T-helper 1 cell treated with Interleukin-12 subunit alpha and Interleukin-12 subunit beta and Interleukin-4 antibody, amounts not matched to agents 30 ng/mL and 1 ng/mL, for 36 hours (primary cell): Measurements from ENCODE around the gene ILDR2. TPM values are rescaled to one million over a fixed set of nuclear protein-coding genes. Genes with fewer than 3 reads are reported as not detected.

Experiments used
- intact Hi-C: fragments of 100-400 bp; cut with micrococcal nuclease; formaldehyde crosslinking; loops from one replicate; pipeline ENCODE4 v1.15.1; 2024
- total RNA-seq: library from RNA; stranded (reverse); gene quantifications from 2 replicates; pipeline ENCODE4 v1.2.3, GENCODE V29; 2022

The ILDR2 gene
- total RNA-seq, 1 donor from 2014 or later = 8.4 TPM

DNA sequence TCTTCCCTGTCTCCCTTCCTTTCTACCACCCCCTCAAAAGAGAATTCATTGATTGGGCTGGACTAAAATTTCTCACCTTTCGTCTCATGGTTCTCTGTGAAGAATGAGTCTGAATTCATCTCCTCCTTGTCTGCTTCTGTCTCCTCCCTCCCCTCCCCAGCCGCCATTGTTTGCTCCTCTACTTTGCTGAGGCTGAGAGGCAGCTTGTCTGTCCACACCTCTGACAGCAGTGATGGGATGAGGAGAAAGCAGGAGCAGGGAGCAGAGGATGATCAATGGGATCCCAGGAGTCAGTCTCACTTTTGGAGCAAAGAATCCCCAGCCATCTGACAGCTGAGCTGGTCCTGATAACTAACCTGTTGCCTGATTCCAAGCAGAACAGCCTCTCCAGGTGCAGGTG, 2.5 kb downstream of the ILDR2 start:
- intact Hi-C loops = no loop called here

DNA sequence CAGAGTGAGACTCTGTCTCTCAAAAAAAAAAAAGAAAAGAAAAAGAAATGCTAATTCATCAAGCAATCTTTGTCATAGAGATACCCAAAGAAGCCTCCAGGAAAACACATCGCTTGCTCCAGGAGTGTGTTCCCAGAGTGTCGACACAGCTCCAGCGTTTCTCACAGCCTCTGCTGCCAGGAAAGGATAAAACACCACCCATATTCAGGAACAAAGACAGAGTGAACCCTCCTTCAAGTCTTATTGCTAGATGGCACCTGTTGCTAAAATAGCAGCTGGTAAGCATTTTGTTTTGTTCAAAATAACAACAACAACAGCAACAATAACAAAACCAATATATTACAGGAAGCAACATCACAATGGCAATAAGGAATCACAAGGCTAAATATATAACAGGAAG, 3.1 kb downstream of the ILDR2 start:
- intact Hi-C loops = no loop called here

DNA sequence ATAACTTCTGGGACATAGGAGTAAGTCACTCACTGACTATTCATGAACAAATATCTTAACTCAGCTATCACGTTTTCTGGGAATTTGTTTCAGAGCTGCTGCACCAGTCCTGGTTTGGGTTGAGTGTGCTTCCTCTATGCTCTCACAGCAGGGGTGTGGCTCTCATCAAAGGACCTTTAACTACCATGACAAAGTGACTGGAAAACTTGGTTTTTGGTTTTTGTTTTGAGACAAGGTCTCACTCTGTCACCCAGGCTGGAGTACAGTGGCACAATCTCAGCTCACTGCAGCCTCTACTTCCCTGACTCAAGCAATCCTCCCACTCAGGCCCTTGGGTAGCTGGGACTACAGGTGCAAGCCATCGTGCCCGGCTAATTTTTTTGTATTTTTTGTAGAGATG, 4.1 kb downstream of the ILDR2 start:
- intact Hi-C loops = no loop called here

DNA sequence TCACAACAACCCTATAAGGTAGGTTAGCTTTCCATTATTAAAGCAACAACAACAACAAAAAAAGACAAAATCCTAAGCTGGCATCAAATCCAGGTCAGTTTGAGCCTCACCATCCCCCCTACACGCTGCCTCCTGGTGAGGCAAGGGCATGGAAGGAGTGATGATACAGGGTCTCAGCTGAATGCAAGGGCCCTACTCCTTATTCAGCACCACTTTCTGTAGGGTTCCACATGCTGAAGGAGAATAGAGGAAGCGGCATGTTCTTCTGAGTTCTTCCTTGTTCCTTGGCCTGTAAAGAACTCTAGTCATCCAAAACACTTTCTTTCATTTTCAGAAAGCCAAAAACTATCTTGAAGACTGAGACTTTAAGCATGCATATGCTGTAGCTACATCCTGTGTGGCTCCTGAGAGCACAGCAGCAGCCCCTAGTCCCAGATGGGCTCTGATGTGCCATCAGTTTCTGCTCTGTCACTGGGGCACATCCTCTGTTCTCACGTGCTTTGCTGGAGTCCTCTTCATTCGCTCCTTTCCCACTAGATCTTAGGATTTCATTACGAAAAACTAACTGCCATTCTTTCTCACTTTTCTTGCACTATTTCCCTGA, 6.2 kb downstream of the ILDR2 start:
- intact Hi-C loops = no loop called here

DNA sequence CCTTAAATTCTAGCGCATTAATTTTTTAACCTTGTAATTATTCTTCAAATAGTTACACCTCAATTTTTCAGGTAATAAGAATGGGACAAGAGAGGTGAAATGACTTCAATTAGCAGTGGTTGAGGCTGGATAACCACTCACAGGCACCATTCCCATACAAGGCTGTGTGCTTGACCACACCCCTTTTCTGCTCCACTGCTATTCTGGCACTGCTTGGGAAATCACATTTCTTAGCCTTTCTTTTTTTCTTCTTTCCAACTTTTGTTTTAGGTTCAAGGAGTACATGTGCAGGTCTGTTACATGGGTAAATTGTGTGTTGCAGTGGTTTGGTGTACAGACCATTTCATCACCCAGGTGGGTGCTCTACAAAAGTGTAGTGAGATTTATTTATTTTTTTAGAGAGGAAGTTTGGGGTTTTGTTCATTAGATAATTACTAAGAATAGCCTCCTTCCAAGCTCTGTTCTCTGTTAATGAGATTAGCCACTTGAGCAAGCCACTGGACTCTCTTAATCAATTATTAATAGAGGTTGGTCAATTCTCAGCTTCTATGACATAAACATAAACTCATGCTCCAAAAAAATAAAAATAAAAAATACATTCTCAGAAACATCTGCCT, 14.4 kb downstream of the ILDR2 start:
- intact Hi-C loops = no loop called here

DNA sequence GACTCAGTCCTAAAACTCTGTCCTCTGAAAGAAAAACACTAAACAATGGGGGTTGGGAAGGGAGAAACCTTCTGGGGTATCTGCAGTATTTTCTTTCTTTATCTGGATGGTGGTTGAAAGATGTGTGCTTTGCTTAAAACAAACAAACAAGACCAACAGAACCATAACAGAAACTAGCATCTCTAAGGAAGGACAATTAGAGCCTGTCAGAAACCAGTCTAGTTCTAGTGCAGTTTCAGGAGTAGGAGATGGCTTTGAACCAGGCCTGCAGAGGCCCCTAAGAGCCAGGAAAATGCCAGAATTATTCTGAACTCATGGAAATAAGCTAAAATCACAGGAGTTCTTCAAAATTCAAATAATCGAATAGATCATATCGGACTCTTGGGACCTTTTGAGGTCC, 18.5 kb downstream of the ILDR2 start:
- intact Hi-C loops = no loop called here

DNA sequence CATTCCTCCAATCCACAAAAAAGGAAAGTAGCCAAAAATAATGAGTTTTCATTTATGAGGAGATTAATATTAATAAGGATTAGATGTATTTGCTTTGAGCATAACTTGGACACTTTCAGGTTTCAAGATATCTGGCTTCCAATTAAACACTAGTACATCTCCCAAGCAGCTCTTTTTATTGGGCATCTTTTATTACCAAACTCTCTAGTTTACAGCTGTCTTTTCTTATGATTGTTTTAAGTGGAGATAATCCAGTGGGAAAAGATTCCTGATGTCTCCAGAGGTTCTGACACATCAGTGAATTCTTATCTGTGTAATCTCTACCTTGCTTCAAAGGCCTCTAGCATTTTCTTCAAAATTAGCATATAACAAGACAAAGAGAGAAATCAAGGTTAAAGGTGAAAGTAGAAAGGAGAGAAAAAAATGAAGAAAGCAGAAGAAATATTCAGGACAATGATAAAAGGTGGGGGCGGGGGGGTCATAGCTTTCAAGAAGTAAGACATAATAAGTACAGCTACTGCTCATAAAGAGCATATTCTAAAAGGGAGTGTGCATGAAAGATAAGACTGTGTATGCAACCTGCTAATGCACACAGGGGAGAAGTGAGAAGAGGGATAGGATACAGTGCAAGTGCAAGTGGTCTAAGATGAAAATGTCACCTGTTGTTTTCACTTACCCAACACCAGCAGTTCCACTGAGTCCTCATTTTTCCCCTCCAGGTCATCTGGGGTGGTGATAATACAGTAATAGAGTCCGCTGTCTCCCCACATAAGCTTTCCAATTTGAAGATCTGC, 19.1 kb downstream of the ILDR2 start:
- intact Hi-C loops = no loop called here

DNA sequence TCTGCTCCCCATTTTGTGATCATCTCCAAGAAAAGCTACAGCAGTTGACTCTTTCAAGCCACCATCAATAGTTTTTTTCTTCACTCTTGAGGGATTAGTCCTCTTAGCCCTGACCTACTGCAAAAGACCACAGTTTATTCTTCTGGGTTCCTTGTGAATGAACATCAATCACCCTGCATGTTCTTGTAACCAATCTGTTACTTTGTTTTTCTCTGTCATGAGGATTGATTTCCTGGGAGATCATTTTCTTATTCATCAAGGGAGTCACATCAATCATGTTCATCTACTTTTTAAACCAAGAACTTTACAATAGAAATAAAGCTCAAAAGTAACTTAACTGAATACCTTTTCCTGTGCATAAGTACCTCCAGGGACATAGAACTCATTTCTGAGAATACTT, 21.8 kb downstream of the ILDR2 start:
- intact Hi-C loops = loop anchor here (2.0 kb wide), 1 partner anchor 21 kb away; the partner anchor contains the start of gene ILDR2

DNA sequence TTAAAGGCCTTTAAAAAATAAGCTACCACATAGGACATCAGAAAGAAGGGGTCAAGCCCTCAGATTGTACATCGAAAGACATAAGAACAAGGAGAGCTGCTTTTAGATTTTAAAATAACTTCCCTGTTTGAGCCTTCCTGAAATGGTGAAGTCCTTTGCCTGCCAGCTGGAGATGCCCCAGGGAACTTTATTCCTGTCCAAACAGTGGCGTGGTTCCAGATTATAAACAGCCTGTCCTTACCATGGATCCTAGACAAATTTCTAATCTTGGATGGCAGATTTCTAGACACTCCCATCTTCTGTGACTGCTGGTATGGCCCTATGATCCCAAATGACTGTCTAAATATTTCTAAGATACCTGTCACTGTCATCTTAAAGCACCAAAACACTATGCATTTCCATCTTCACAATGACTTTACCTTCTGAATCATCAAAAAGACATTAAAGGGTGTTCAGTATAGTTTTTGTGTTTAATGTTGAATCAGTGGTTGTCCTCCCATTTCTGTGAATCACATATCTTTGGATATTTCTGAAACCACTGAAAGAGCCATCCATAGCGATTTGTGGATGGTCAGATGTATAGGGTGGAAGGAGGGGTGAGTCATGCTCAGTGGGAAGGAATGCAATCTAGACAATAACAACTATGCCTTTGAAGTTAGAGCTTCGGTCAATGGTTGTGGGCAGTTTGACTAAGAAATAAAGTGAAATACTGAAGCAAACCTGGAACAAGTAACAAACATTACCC, 23.2 kb downstream of the ILDR2 start:
- intact Hi-C loops = loop anchor here (2.0 kb wide), 1 partner anchor 23 kb away; the partner anchor contains the start of gene ILDR2

DNA sequence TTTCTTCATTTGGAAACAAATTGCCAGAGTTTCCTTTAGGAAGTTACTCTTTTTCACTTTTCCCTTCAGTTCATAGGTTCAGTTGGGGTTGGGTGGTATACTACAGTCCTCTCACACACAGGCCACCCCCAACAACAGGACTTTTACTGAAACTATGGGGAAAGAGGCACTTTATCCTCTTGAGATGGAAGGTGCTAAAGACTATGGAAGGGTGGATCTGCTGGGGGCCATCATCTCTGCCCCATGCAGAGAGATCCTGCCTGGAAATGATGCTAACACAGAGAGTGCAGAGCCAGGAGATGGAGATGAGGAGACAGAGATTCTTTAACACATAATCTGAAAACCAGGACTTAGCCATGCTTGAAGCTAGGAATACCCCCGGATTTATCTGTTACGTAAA, 24.3 kb downstream of the ILDR2 start:
- intact Hi-C loops = no loop called here

DNA sequence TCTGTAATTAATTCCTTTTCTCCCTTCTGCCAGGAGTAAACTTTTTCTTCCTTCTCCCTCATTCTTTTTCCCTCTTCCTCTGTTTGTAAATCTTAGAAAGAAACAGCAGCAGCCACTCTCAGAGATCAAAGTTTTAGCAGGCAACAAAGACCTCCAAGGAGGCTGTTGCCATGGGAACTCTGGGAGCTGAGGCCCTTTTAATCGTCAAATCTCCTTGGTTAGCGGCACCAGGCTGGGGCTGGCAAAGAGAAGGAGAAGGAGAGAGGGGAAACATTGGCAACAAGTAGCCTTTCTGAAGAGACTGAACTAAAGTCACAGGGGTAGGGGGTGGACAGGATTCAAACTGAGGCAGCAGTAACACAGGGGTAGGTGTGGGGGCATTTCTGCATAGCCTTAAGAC, 25.2 kb downstream of the ILDR2 start:
- intact Hi-C loops = no loop called here

DNA sequence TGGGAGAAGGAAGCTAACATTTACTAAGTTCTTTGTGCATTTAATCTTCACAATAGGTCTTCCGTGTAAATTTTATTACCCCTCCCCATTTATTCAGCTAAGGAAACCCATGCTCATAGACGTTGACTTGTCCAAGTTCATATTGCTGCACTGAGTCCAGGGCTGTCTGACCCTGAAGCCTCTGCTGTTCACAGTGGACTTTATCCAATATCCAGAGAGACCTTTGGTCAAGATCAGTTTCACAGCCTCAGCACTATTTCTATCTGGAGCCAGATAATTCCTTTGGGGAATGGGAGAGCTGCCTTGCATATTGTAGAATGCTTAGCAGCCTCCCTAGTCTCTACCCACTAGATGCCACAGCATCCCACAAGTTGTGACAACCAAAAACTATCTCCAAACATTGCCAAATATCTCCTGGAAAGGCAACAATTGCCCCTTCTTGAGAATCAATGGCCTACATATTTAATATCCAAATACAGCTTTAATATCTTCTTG, 26.4 kb downstream of the ILDR2 start:
- intact Hi-C loops = no loop called here

DNA sequence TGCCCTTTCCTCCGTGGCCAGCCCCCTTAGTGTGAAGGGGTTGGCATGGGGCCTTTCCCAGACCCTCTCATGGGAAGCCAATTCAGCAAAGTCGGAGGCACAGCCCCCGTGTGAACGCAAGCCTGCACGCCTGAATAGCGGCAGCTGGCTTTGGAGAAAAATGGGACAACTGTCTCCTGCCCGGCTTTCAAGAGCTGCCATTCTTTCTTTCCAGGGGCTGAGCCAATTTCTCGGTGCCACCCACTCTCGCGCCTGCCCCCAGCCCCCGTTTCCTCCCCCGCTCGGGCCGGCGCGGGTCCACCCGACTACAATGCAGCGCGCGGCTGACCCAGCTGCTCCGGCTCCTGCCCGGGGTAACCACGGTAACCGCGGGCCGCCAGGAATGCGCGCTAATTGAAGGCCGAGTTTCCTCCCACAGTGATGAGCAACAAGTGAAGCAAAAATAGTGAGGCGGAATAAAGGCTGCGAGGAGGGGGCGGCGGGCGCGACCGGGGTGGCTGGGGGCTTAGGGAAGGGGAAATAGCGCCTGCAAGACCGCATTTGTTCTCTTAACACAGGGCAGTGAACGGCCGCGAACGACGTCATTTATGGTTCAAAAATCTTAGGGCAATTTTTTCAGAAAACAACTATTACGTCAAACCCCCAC, 27.8 kb downstream of the ILDR2 start:
- intact Hi-C loops = no loop called here

DNA sequence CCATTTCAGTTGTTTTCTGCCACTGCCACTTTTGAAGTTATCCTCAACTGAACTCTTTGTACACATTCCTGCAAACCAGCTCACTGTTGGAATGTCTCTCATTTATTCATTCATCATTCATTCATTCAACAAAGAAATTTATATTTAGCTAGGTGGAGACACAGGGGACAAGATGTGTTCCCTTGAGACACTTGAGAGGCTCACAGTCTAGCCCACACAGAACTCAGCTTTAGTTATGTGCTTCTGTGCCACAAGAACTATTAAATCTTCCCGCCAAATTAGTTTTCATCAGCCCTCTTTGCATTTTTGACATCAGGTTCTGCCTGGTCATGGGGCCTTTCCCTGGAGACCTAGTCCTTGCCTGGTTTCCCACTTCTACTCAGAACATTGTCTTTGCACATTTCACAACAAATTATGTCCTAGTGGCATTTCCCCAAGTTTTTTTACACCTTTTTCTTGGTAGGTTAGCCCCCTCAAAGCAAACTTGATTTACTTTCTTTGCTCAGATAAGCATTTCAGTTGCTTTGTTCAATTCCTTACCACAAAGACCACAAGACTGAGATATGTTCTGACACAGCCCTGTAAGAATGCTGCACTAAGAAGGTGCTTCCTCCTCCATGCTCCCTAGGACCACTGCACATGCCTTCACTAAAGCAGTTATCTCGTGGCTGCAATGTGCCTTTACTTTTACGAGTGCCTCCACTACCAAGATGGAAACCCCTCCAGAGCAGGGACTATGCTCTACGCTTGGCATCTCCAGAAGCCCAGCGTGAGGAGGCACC, 31.0 kb downstream of the ILDR2 start:
- intact Hi-C loops = no loop called here

DNA sequence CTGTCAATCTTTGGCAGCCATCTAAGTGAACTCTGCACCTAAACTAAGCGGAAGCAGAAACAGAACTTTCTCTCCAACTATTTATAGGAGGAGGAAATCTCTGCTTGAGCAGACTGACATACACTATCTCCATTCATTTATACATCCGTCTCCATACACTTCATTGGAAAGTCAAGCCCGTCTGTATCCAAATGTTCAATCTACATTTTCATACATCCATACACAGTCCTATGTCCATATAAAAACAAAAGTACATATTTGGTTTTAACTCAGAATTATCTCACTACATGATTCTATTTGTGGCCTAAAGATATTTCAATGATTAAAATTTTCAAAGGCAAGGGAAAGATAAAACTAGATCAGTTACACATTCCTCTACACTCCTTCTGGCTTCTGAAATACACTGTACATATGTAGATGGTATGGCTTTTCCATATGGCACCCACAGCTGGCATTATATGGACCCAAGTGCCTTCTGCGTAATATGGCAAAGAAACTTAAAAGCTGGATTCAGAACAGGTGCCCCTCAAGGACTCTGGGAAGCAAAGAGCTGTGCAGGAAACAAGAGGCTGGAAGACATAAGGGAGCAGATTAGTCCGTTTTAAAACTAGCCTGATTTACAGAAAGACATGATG, 35.5 kb downstream of the ILDR2 start:
- intact Hi-C loops = no loop called here

DNA sequence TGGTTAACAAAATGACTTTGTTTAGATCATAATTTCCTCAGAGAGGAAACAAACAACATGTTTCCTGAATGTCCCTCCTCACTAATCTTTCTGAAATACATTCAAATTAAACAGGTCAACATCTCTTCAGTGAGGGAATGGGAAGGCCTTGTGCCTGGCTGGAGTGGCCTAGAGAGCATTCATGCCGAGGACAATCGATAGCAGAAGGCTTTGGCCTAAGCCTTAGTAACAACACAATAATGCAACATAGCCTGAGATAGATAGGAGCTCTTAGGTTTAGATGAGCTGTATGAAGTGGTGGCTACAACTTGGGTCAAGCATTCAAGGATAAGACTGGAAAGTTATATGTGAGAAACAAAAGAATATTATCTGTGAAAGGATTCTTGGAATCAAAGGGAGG, 37.4 kb downstream of the ILDR2 start:
- intact Hi-C loops = no loop called here

DNA sequence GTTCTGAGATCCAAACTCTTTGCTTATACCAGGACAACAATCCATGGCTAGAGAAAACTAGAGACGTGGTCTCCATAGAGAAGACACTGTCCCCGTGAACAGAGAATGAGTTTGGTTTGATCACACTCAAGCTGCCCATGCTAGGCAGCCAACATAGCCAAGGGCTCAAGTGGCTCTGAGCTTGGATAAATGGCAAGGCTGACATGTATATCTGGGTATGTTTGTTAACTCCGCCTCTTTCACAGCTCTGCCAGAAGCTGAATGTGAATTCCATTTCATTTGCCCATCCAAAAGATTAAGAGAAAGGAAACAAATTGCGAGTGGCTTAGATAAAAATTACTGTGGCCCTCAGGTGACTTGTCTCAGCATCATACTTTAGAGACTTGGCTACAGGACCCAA, 38.0 kb downstream of the ILDR2 start:
- intact Hi-C loops = no loop called here

DNA sequence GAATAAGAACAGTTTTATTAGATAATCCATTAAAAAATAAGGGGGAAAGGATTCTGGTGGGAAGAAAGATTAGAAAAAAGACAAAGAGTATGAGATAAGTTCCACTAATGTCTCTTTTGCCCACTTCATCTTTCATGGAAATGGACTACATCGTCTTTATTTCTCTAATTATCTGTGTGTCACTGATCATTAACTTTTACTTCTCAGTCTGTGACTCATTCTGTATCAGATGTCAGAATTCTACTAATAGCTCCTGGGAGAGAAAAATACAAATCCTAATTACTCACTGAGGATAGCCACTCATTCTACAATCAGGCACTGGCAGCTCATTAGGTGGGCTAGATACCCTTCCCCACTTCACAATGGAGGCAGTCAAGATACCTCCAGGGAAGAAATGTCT, 41.7 kb downstream of the ILDR2 start:
- intact Hi-C loops = no loop called here

DNA sequence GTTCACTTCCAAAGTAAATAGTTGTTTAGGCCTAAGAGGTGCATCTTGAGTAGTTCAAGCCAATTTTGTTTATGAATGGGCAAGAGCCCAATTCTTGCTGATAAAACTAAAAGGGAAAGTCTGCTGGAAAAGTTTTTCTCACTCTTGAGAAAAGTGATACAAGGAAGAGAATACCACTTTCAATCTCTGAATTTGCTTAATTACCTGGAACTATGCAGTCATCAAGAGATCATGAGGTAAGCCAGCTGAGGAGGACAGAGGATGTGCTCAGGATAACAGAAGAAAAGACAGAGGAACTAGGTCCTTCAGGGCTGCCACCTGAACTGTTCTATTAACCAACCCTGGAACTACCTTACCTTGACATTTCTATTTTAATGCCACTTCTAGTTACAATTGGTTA, 42.2 kb downstream of the ILDR2 start:
- intact Hi-C loops = no loop called here

DNA sequence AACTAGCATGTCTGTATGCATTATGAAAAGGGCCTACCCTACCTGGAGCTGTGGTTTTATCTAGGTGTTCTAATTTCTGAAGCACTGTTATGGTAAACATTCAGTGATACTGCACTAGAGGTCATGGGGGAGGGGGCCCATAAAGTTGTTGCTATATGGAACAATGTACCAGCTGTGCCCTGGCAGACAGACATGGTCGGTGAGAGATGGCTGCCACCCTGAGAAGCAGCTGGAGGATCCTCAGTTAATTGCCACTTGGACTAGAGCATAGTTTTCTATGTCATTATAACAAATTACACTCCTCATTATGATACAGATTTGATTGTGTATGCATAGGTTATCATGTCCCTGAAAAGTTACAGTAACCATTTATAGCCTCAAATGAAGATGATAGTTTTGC, 45.4 kb downstream of the ILDR2 start:
- intact Hi-C loops = no loop called here
